ENCODE data around the gene CCNL1.

The CCNL1 gene

GRCh38 chr3:157100608-157101396 is 59.1 kb downstream of the CCNL1 start:
- Histone ChIP-seq H3K9ac (ENCODE audit: low read length) (no peak overlapping the region), H3K4me1 (ENCODE audit: insufficient read depth, low read length, severe bottlenecking) (peaks cover 49% of the 10 kb centered on the region), H3K9me2 (ENCODE audit: low read depth, low read length) (no peaks in the 10 kb centered on the region), H3K27me3 (ENCODE audit: insufficient read depth, low read length) (no peaks in the 10 kb centered on the region), H3K9me3 (ENCODE audit: low read length) (no peaks in the 10 kb centered on the region), H3F3A (ENCODE audit: insufficient read depth, low read length) (no peaks in the 10 kb centered on the region), H3K79me2 (ENCODE audit: insufficient read depth, low read length) (no peaks in the 10 kb centered on the region), H3K27ac (ENCODE audit: low read depth, low read length, poor library complexity, severe bottlenecking) (no peak overlapping the region), H4K20me1 (ENCODE audit: insufficient read depth, low read length) (no peaks in the 10 kb centered on the region), H2AFZ (ENCODE audit: low read length) (no peak overlapping the region), H3K36me3 (ENCODE audit: insufficient read depth, low read length) (no peaks in the 10 kb centered on the region), H3K4me3 (ENCODE audit: low read depth, low read length, poor library complexity, severe bottlenecking) (no peak overlapping the region), H3K4me2 (ENCODE audit: low read length) (no peak overlapping the region)
- TF ChIP-seq EZH2 (IDR thresholded peaks at IDR 0.05; ENCODE audit: borderline replicate concordance, low read length), result no peak
- TF ChIP-seq CTCF (IDR thresholded peaks at IDR 0.05; ENCODE audit: low read length), result no peak

GRCh38 chr3:157100096-157100477 is 59.9 kb downstream of the CCNL1 start:
- no peaks in the 10 kb centered on the region for H3K27me3 ChIP-seq (ENCODE audit: insufficient read depth, low read length)
- no peak overlapping the region for H3K4me3 ChIP-seq (ENCODE audit: low read depth, low read length, poor library complexity, severe bottlenecking)
- H3K36me3 ChIP-seq (ENCODE audit: insufficient read depth, low read length), result no peaks in the 10 kb centered on the region
- H3K9ac ChIP-seq (ENCODE audit: low read length), result no peak overlapping the region
- peaks cover 42% of the 10 kb centered on the region for H3K4me1 ChIP-seq (ENCODE audit: insufficient read depth, low read length, severe bottlenecking)
- H3K9me2 ChIP-seq (ENCODE audit: low read depth, low read length), result no peaks in the 10 kb centered on the region
- peak overlapping the region; percentile 6; the same call in 1 of the 2 replicates for H3K4me2 ChIP-seq (ENCODE audit: low read length)
- no peak overlapping the region for H2AFZ ChIP-seq (ENCODE audit: low read length)
- H4K20me1 ChIP-seq (ENCODE audit: insufficient read depth, low read length), result no peaks in the 10 kb centered on the region
- no peaks in the 10 kb centered on the region for H3F3A ChIP-seq (ENCODE audit: insufficient read depth, low read length)
- no peak overlapping the region for H3K27ac ChIP-seq (ENCODE audit: low read depth, low read length, poor library complexity, severe bottlenecking)
- H3K79me2 ChIP-seq (ENCODE audit: insufficient read depth, low read length), result no peaks in the 10 kb centered on the region
- TF ChIP-seq CTCF (IDR thresholded peaks at IDR 0.05; ENCODE audit: low read length), result no peak
- TF ChIP-seq EZH2 (IDR thresholded peaks at IDR 0.05; ENCODE audit: borderline replicate concordance, low read length), result no peak
- H3K9me3 ChIP-seq (ENCODE audit: low read length), result no peaks in the 10 kb centered on the region

GRCh38 chr3:157099326-157100095 is 60.4 kb downstream of the CCNL1 start:
- Histone ChIP-seq H3K79me2 (ENCODE audit: insufficient read depth, low read length) (no peaks in the 10 kb centered on the region), H3K27me3 (ENCODE audit: insufficient read depth, low read length) (no peaks in the 10 kb centered on the region), H3K9me3 (ENCODE audit: low read length) (no peaks in the 10 kb centered on the region), H3K9ac (ENCODE audit: low read length) (no peak overlapping the region), H3K27ac (ENCODE audit: low read depth, low read length, poor library complexity, severe bottlenecking) (peak overlapping the region; percentile 11), H4K20me1 (ENCODE audit: insufficient read depth, low read length) (no peaks in the 10 kb centered on the region), H3F3A (ENCODE audit: insufficient read depth, low read length) (no peaks in the 10 kb centered on the region), H3K4me3 (ENCODE audit: low read depth, low read length, poor library complexity, severe bottlenecking) (no peak overlapping the region), H3K4me1 (ENCODE audit: insufficient read depth, low read length, severe bottlenecking) (peaks cover 36% of the 10 kb centered on the region), H3K36me3 (ENCODE audit: insufficient read depth, low read length) (no peaks in the 10 kb centered on the region), H3K4me2 (ENCODE audit: low read length) (peak overlapping the region; percentile 6; the same call in 1 of the 2 replicates), H3K9me2 (ENCODE audit: low read depth, low read length) (no peaks in the 10 kb centered on the region), H2AFZ (ENCODE audit: low read length) (no peak overlapping the region)
- TF ChIP-seq EZH2 (IDR thresholded peaks at IDR 0.05; ENCODE audit: borderline replicate concordance, low read length), result no peak
- TF ChIP-seq CTCF (IDR thresholded peaks at IDR 0.05; ENCODE audit: low read length), result no peak
